NCI-H2196 (cell line): ENCODE measurements around the gene BABAM2.
"Not testable (repeated sequence)": the region's sequence is repeated elsewhere in the genome, so short reads cannot be mapped to it uniquely, and the experiment has no call there.

Experiments
- DNase-seq: peaks from one replicate; lab custom pipeline; 2025; ENCODE audit not compliant: unreplicated experiment; lab: John Stamatoyannopoulos, UW

The BABAM2 gene

GRCh38 chr2:28228434-28228995, 338.0 kb downstream of the BABAM2 start:
- no peak for DNase-seq

GRCh38 chr2:28231110-28231631, 340.6 kb downstream of the BABAM2 start:
- no peak for DNase-seq

DNA sequence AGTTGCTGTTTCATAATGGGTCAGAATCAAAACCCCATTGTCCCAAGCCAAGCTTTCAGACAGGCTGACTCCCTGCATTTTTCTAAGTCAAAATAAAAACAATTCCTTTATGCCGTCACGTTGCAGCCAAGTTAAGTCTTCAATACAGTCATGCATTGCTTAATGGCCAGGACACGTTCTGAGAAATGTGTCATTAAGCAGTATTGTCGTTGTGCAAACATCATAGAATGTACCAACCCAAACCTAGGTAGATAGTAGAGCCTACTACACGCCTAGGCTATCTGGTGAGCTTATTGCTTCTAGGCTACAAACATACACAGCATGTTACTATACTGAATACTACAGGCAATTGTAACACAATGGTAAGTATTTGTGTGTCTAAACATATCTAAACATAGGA, 341.8 kb downstream of the BABAM2 start:
- DNase-seq: no peak

GRCh38 chr2:28233164-28233676, 342.7 kb downstream of the BABAM2 start:
- no peak for DNase-seq

GRCh38 chr2:28234807-28235206, 344.3 kb downstream of the BABAM2 start:
- DNase-seq: no peak

- DNase-seq: no peak
These were observed 348.7 kb downstream of the BABAM2 start for GRCh38 chr2:28239207-28239606.

GRCh38 chr2:28240937-28241336, 350.4 kb downstream of the BABAM2 start:
- no peak for DNase-seq

GRCh38 chr2:28247290-28247689, 356.8 kb downstream of the BABAM2 start:
- DNase-seq: no peak

DNA sequence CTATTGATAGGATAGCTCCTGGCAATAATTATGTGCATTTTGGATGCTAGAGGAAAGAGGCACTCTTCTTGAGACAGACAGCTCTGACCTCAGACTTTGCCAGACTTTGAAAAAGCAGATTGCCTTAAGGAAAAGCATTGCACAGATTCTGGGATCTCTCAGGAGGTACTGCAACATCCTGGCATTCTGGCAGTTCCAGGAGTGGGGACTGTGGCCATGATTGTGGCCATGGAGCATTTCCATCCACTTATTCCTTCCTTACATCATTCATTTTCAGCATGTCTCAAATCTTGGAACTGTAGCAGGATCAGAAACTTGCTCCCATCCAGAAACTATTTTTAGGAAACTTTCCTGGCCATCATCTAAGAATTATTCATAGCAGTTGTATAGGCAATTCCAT, 357.2 kb downstream of the BABAM2 start:
- no peak for DNase-seq

DNA sequence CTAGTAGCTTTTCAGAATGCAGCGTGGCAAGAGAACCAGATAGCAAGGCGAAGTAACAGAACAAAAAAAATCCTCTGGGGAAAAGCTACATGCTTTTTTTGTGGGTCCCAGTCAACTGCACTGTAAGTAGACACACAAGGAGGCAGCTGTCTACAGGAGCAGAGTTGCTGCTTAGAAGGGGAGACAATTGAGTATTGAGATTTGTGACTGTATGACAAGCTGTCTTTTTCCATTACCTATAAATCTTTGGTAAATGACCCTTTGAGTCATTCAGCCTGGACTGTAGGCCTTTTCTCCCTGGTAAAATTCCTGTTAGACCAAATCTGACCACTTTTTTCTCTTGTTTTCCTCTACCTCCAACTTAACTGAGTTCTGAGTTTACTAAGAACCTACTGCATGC, 358.0 kb downstream of the BABAM2 start:
- DNase-seq: no peak

DNA sequence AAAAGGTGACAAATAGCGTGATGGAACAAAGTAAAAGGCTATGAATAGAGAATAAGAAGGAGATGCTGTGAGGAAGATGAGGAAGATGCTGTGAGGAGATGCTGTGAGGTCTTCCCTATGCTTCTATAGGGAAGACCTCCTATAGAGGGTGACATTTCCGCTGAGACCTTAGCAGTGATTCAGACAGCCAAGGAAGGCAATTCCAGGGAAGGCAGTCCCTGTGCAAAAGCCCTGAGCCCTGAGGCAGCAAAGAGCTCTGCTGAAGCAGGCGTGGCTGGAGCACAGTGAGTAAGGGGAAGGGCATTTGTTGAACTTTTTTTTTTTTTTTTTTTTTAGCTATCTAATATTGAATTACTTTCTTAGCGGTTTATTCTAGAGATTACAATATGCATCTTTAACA, 359.5 kb downstream of the BABAM2 start:
- DNase-seq: no peak

- DNase-seq: no peak
These were observed 360.8 kb downstream of the BABAM2 start for GRCh38 chr2:28251337-28251736.

DNA sequence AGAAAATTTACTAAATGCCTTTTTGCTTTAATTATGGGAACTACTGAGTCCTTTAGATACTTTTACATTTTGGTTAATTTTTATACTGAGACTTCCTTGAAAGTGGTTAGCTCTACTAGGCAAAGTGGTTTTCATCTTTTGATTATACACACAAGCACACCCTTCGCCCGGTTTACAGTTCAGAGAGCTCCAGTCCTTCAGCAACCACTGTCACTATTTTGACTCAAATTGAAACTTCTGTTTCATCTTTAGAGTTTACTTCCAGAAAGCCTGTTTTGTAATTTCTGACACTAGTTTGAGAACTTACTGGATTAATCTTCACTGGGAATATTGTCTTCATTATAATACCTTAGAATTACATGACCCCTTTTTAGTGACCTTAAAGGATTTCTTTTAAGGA, 361.8 kb downstream of the BABAM2 start:
- no peak for DNase-seq

GRCh38 chr2:28253543-28253942, 363.0 kb downstream of the BABAM2 start:
- no peak for DNase-seq

DNA sequence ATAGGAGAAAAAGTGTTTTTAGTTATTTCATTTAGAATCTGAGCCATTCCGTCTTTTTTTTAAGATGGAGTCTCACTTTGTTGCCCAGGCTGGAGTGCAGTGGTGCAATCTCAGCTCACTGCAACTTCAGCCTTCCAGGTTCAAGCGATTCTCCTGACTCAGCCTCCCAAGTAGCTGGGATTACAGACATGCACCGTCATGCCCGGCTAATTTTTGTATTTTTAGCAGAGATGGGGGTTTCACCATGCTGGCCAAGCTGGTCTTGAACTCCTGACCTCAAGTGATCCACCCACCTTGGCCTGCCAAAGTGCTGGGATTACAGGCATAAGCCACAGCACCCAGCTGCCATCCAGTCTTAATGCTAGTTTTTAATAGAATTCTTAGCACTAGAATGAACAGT, 364.7 kb downstream of the BABAM2 start:
- not testable (repeated sequence) for DNase-seq

GRCh38 chr2:28257182-28257581, 366.7 kb downstream of the BABAM2 start:
- no peak for DNase-seq

- DNase-seq: not testable (repeated sequence)
These were observed 368.7 kb downstream of the BABAM2 start for GRCh38 chr2:28259226-28259625.

GRCh38 chr2:28263690-28264089, 373.2 kb downstream of the BABAM2 start:
- DNase-seq: no peak

DNA sequence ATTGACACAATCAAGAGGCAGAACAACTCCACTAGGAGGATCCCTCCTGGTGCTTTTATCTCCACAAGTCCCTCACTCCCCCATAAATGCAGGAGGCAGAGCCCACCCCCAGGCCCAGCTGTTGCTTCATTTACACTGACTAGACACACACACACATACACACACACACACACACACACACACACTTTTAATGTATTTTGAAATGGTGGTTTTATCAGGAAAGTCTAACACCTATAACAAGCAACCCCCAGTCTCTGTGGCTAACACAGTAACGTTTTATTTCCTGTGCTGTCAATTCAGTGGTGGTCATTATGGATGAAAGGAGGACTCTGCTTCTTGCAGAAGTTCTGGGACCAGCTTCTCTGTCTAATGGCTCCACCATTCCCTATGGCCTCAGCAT, 376.8 kb downstream of the BABAM2 start:
- no peak for DNase-seq

GRCh38 chr2:28268386-28268785, 377.9 kb downstream of the BABAM2 start:
- no peak for DNase-seq

GRCh38 chr2:28269019-28269784, 378.7 kb downstream of the BABAM2 start:
- DNase-seq: peak; percentile 14

- DNase-seq: no peak
These were observed 380.1 kb downstream of the BABAM2 start for GRCh38 chr2:28270456-28271152.
